GM18511 (cell line): ENCODE measurements around the gene RTTN.
A peak's percentile ranks its signal among the peaks of the same experiment; 100 is the strongest.
"Not testable (repeated sequence)": the region's sequence is repeated elsewhere in the genome, so short reads cannot be mapped to it uniquely, and the experiment has no call there.

Experiments
- ATAC-seq: cut with Tn5 transposase; IDR thresholded peaks from one replicate; pipeline ENCODE4 v1.9.1; 2021; ENCODE audit warnings: mild to moderate bottlenecking, moderate library complexity; ENCODE audit not compliant: unreplicated experiment

RTTN gene

GRCh38 chr18:70102854-70103253, 102.6 kb downstream of the RTTN start:
- ATAC-seq = not testable (repeated sequence)

GRCh38 chr18:70089858-70090257, 115.6 kb downstream of the RTTN start:
- no peak for ATAC-seq

- no peak for ATAC-seq
Measured at GRCh38 chr18:70086085-70086484, 119.4 kb downstream of the RTTN start.

GRCh38 chr18:70085641-70086040, 119.8 kb downstream of the RTTN start:
- no peak for ATAC-seq

GRCh38 chr18:70082430-70082829, 123.1 kb downstream of the RTTN start:
- ATAC-seq = no peak

GRCh38 chr18:70078106-70078505, 127.4 kb downstream of the RTTN start:
- ATAC-seq = no peak

- no peak for ATAC-seq
Measured at GRCh38 chr18:70075906-70076305, 129.6 kb downstream of the RTTN start.

GRCh38 chr18:70074116-70074515, 131.4 kb downstream of the RTTN start:
- ATAC-seq = no peak

- ATAC-seq = no peak
Measured at GRCh38 chr18:70073432-70073831, 132.1 kb downstream of the RTTN start.

- peak; percentile 59 for ATAC-seq
Measured at GRCh38 chr18:70072678-70073077, 132.8 kb downstream of the RTTN start.

- ATAC-seq = no peak
Measured at GRCh38 chr18:70069965-70070364, 135.5 kb downstream of the RTTN start.

- no peak for ATAC-seq
Measured at GRCh38 chr18:70069382-70069781, 136.1 kb downstream of the RTTN start.

- ATAC-seq = peak; percentile 61
Measured at GRCh38 chr18:70068981-70069380, 136.5 kb downstream of the RTTN start.

- ATAC-seq = no peak
Measured at GRCh38 chr18:70059684-70060083, 145.8 kb downstream of the RTTN start.

- peak; percentile 99 for ATAC-seq
Measured at GRCh38 chr18:70058916-70059315, 146.6 kb downstream of the RTTN start.

- ATAC-seq = no peak
Measured at GRCh38 chr18:70047931-70048603, 157.4 kb downstream of the RTTN start.

- ATAC-seq = no peak
Measured at GRCh38 chr18:70046796-70047195, 158.7 kb downstream of the RTTN start.

GRCh38 chr18:70046207-70046606, 159.3 kb downstream of the RTTN start:
- no peak for ATAC-seq

GRCh38 chr18:70044632-70045031, 160.9 kb downstream of the RTTN start:
- ATAC-seq = no peak

- ATAC-seq = no peak
Measured at GRCh38 chr18:70041459-70042050, 163.9 kb downstream of the RTTN start.

GRCh38 chr18:70039186-70039585, 166.3 kb downstream of the RTTN start:
- no peak for ATAC-seq

GRCh38 chr18:70037431-70038061, 167.9 kb downstream of the RTTN start:
- ATAC-seq = no peak
